ENCODE data around the gene EGFR.

The EGFR gene

GRCh38 chr7:55081068-55081467 lies 62.3 kb downstream of the EGFR start:
- no peak for DNase-seq (ENCODE audit: low read depth, low spot score)

DNA sequence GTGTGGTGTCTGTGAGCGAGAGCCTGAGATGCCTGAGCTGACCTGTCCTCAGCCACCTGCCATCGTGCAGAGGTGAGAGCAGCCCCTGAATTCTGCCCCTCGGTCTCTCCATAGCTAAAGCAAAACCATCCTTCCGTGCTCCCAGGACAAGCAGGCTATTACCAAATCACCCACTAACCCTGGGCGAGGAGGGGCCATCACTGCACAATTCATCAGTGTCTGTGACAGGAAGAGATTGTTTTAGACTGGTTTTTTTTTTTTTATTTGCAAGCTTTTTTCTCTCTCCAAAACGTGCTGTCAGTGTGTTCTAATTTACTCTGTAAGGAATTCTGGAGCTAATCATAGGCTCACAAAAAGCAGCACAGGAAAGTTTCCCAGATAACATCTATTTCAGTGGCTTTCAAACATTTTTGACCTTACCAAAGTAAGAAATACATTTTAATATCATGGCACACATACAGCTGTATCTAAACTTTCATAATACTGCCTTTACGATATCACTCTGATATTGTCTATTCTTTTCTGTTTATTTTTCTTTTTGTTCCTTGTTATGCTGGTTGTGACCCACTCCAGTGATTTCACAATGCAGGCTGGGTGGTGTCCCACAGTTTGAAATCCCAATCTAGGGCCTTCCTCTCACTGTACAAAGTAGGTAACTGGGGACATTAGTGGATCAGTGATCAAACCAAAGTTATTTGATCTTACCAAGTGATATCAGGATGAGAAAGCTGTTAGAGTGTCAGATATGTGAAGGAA lies 62.8 kb downstream of the EGFR start:
- no peak for DNase-seq (ENCODE audit: low read depth, low spot score)

GRCh38 chr7:55082228-55082603 lies 63.4 kb downstream of the EGFR start:
- DNase-seq (ENCODE audit: low read depth, low spot score), result no peak

- no peak for DNase-seq (ENCODE audit: low read depth, low spot score)
These were observed 64.4 kb downstream of the EGFR start for GRCh38 chr7:55083206-55083605.

DNA sequence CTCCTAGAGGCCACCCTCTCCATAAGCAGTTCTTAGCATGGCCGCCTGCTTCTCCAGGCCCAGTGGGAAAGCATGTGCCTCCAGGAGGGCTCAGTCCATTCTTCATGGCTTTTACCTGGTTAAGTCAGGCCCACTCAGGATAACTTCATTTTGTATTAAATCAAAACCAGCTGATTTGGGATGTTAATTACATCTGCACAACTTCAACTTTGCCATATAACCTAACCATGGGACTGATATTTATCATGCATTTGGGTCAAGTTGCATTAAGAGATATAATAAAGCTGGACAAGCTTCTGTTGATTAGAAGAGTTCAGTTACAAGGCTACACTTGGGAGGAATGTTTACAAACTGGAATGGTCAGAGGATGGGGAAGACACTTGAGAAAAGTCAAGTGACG lies 65.5 kb downstream of the EGFR start:
- no peak for DNase-seq (ENCODE audit: low read depth, low spot score)

GRCh38 chr7:55085511-55086412 lies 66.9 kb downstream of the EGFR start:
- no peak for DNase-seq (ENCODE audit: low read depth, low spot score)

DNA sequence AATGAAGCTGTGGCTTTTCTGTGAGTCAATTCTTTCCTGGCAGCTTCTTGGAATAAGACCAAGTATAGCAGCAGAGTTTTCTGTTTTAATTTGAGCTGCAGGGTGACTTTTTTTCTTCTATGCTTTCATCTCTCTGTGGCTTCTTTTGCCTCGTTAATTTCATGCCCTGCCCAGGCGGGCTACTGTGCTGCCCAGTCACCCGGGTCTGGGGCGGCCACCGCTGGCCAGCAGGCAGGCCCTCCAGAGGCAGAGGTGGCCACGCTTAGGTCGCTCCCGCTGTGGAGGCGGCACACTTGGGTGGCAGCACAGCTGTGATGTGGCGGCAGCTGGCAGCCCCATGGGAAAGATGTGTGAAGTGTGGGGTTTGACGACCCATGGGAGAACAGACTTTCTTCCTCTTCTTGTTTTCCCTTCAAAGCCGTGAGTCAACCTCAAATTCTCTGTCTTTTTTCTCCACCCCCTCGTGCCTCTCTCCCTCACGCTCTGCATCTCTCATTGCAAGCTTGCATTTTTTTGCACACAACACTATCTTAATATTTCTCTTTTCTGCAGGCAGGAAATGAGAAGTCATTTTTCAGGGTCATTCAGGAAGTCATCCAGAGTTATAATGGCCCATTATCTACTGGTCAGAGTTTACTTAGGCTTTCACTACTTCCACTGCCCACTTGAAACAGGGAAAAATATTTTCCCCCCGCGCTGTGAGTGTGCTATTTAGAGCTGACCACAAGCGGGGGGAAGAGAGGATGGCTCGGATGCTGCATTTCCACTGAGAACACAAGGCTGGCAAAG lies 67.8 kb downstream of the EGFR start:
- no peak for DNase-seq (ENCODE audit: low read depth, low spot score)

- no peak for DNase-seq (ENCODE audit: low read depth, low spot score)
These were observed 68.7 kb downstream of the EGFR start for GRCh38 chr7:55087521-55087961.

GRCh38 chr7:55088107-55088506 lies 69.3 kb downstream of the EGFR start:
- no peak for DNase-seq (ENCODE audit: low read depth, low spot score)

DNA sequence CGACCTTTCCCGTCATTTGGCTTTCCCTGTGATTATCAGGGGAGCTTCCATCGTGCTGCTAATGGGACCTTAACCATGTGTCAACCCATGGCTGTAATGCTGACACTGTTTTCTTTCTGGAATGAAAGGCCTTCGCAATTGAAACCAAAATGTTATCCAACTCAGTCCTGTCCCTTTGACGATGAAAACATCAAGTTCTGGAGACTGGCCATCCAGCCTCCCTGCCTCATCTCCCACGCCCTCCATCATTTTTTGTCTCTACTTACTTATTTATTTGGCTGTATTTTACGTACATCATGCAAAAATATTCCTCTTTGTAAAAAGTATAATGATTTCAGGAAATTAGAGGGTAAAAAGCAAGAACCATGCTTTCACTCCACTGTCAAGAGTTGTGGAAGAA lies 69.8 kb downstream of the EGFR start:
- DNase-seq (ENCODE audit: low read depth, low spot score), result no peak

- DNase-seq (ENCODE audit: low read depth, low spot score), result no peak
These were observed 73.6 kb downstream of the EGFR start for GRCh38 chr7:55092186-55092974.

GRCh38 chr7:55092975-55093373 lies 74.2 kb downstream of the EGFR start:
- no peak for DNase-seq (ENCODE audit: low read depth, low spot score)

- DNase-seq (ENCODE audit: low read depth, low spot score), result no peak
These were observed 74.9 kb downstream of the EGFR start for GRCh38 chr7:55093674-55094073.

DNA sequence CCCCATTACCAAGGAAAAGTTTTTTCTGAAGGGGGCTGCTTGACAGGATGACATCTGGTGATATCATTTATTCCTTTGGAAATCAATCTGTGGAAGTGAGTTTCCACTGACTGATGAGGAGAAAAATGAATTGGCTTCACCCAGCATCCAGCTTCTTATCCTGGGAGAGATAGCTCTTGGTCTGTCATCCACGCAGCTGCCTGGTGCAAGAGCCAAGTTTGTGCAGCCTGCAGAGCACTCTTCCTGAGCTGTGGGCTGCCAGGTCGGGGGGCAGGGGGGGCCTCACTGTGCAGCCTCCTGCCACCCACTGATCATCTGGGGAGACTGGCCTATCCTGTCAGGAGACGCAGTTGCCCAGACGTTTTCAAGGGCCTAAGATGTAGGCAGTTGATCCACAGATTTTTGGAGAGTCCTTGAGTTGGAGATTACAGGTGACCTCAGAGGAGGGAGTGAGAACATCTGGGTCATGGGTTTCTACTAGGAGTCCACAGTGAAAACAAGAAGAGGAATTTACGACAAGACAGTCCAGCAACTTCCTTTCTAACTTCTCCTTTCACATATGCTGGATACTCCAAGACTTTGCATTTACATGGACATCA lies 75.4 kb downstream of the EGFR start:
- DNase-seq (ENCODE audit: low read depth, low spot score), result no peak

GRCh38 chr7:55095672-55096071 lies 76.9 kb downstream of the EGFR start:
- DNase-seq (ENCODE audit: low read depth, low spot score), result no peak

DNA sequence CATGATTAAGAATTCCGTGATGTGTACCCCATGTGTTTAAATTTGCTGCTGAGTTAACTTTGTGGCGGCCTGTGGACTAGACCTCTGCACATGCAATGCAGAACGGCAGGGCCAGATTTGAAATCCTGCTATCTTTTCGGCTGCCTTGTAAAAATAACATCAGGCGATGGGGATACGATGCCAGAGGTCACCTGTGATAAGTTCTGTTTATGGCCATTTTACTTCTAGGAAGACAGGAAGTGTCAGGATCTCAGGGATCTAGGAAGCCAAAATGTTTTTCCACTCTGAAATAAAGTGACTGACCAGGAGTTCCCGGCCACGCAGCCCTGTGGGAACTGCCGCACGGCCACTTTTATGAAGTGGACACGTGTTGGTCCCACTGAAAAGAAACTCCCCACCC lies 77.5 kb downstream of the EGFR start:
- DNase-seq (ENCODE audit: low read depth, low spot score), result no peak

DNA sequence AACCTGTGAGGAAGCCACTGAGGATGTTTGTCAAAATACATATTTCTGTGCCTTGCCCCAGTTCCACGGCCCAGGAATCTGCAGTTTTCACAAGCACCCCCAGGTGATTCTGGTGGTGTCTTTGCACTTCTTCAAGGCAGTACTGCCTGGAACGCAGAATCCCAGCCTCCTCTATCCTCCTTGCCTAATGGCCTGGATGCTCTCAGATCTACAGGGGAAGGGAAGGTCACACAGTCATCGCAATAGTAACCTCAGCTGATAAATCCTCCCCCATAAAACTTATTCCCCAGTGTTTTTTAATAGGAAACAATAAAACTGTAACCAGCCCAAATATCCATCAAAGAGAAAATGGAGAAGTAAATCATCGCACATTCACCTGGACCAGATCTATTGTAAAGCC lies 78.3 kb downstream of the EGFR start:
- no peak for DNase-seq (ENCODE audit: low read depth, low spot score)

- DNase-seq (ENCODE audit: low read depth, low spot score), result no peak
These were observed 80.4 kb downstream of the EGFR start for GRCh38 chr7:55099066-55099820.

DNA sequence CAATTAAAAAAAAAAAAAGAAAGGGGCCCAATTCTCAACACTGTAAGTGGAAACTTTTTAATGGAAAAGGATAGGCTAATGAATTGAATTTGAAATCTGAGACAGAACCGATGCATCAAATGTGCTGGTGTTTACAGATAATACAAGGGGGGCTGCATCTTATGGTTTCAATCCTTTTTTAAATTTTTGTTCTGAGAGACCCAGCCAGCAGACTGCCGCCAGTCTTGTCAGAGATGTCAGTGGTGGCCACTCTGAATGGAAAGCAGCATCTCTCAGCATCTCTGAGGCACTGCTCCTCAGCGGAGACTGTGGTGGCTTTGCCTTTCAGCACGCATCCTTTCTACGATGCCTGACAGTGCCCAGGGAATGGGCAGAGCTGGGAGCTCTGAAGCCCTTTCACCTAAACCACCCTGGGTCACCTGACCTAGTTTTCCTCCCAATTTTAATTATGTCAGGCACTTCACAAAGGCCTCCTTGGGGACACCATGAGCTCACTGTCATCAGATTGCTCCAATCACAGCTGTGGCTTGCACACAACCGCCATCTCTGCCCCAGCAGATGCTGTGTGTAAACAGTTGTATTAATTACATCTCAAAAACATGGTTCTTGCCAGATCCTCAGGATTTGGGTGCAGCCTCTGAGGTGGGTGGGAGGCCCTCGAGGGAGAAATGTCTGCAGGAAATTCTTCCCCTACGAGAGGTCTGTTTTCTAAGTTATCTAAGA lies 81.2 kb downstream of the EGFR start:
- DNase-seq (ENCODE audit: low read depth, low spot score), result no peak
